Caco-2 (cell line): Measurements from ENCODE around the gene EPB41L4A. TPM values are rescaled to one million over a fixed set of nuclear protein-coding genes. Genes with fewer than 3 reads are reported as not detected.

Experiments
- BruUV-seq: library from RNA; stranded (reverse); fragments of 400-500 nt; replicated peaks from 2 replicates; lab custom pipeline; 2021; lab: Mats Ljungman, UMichigan
- CTCF ChIA-PET: fragments of 300-600 bp; sonication (Branson Sonifier 250); formaldehyde crosslinking; loops from one replicate; lab custom pipeline; 2022; ENCODE audit warnings: antibody characterized with exemption; lab: Charles Lee
- POLR2A ChIA-PET: fragments of 300-600 bp; sonication (Branson Sonifier 250); formaldehyde crosslinking; loops from one replicate; lab custom pipeline; 2022; ENCODE audit warnings: antibody characterized with exemption; lab: Charles Lee
- DNase-seq, 2 experiments: peaks; one replicate each; pipeline versions ENCODE4 v3.0.0 to v3.0.0-alpha.2; 2020 to 2022
- H3K27me3 ChIP-seq: replicated peaks from 2 replicates; pipeline ENCODE4 v1.6.0; 2011; ENCODE audit warnings: low read length; ENCODE audit not compliant: control insufficient read depth, insufficient read depth
- H3K36me3 ChIP-seq: 2 replicates; pipeline ENCODE4 v1.5.1; 2011; ENCODE audit warnings: low read length; ENCODE audit not compliant: control insufficient read depth, insufficient read depth
- H3K4me1 ChIP-seq: fragments of 250-450 bp; sonication (Bioruptor Pico); 2 replicates; pipeline ENCODE4 v1.5.1; 2020; ENCODE audit warnings: mild to moderate bottlenecking
- H3K4me3 ChIP-seq: 2 replicates; pipeline ENCODE4 v1.5.1; 2011; ENCODE audit warnings: low read depth, mild to moderate bottlenecking, control low read depth, low read length
- H3K9me3 ChIP-seq: fragments of 250-450 bp; sonication (Bioruptor Pico); 2 replicates; pipeline ENCODE4 v1.5.1; 2020; ENCODE audit warnings: mild to moderate bottlenecking, moderate library complexity
- H3K27ac Mint-ChIP-seq: one replicate; pipeline ENCODE4 v1.8.0; 2022; ENCODE audit warnings: mixed read lengths; ENCODE audit not compliant: unreplicated experiment
- H3K27me3 Mint-ChIP-seq: one replicate; pipeline ENCODE4 v1.8.0; 2022; ENCODE audit warnings: mixed read lengths; ENCODE audit not compliant: insufficient read depth, unreplicated experiment
- H3K36me3 Mint-ChIP-seq: one replicate; pipeline ENCODE4 v1.8.0; 2022; ENCODE audit warnings: mild to moderate bottlenecking, mixed read lengths; ENCODE audit not compliant: insufficient read depth, unreplicated experiment
- H3K4me1 Mint-ChIP-seq: one replicate; pipeline ENCODE4 v1.8.0; 2022; ENCODE audit warnings: low read depth, mixed read lengths; ENCODE audit not compliant: unreplicated experiment
- H3K4me3 Mint-ChIP-seq: one replicate; pipeline ENCODE4 v1.8.0; 2022; ENCODE audit warnings: mild to moderate bottlenecking, moderate library complexity, mixed read lengths; ENCODE audit not compliant: unreplicated experiment
- H3K9me3 Mint-ChIP-seq: one replicate; pipeline ENCODE4 v1.8.0; 2022; ENCODE audit warnings: mixed read lengths; ENCODE audit not compliant: unreplicated experiment
- intact Hi-C: fragments of 100-400 bp; cut with micrococcal nuclease; formaldehyde crosslinking; loops from one replicate; pipeline ENCODE4 v1.10.0; 2022; ENCODE audit not compliant: unreplicated experiment
- total RNA-seq: library from RNA; stranded (reverse); gene quantifications from 2 replicates; pipeline ENCODE4 v1.2.3, GENCODE V29; 2022
- TF ChIP-seq, protein P1 (sequence below), 2 experiments: fragments of 200-600 bp in 1 of 2; IDR thresholded peaks; 1 replicate in 1 of 2; 2 replicates in 1 of 2; pipeline versions ENCODE4 v1.5.1 to v1.8.0; 2011 to 2022; ENCODE audit warnings: antibody characterized with exemption in 1 of 2, control low read depth in 1 of 2, inconsistent platforms in 1 of 2, low read depth in 1 of 2, low read length in 1 of 2, mild to moderate bottlenecking in 1 of 2, moderate library complexity in 1 of 2; ENCODE audit not compliant: insufficient read depth in 1 of 2, severe bottlenecking in 1 of 2, unreplicated experiment in 1 of 2

The EPB41L4A gene
- total RNA-seq, 1 experiment from 2014 or later, result 1.4 TPM

DNA sequence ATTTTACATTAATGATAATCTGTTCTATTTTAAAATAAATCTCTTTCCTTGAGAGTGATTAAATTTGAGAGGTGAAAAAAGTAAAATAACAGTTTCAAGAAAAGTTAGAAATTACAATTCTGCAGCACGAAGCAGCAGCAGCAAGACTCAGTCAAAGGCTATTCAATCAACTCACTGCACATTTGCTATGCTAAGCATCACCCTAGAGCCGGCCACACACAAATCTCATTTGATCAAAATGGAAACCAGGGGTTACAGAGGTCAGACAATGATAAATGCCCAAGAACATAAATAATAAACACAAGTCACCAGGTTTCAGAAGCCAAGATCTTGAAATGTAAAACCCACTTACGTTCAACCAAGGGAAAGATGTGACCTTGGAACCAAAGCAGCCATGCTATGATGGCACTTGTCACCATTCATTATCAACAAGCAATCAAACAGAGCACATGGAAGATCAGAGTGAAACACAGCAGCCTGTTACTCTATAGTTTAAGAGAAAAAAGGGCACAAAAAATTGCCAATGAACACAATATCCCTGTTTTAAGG is 136.0 kb downstream of the EPB41L4A start:
- CTCF ChIA-PET, result no interaction called here

DNA sequence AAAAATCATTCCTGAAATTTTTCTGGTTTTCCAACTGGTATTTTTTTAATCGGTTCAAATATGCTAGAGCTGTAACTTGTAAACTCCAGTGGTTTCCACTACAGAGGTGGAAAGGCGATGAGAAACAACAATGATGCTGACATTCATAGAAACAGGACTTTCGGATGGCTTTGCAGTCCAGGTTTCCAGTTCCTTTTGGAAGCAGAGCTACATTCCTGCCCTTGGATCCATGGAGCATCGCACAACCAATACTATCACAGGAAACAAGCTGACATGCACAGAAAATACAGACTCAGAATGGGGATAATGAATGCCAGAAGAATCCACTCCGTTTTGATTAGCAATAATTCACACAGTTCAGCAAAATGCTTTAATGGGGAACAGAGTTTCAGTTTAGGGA is 140.0 kb downstream of the EPB41L4A start:
- H3K27me3 Mint-ChIP-seq, result peaks cover 3% of the 10 kb centered on the region
- TF ChIP-seq, protein P1, sequence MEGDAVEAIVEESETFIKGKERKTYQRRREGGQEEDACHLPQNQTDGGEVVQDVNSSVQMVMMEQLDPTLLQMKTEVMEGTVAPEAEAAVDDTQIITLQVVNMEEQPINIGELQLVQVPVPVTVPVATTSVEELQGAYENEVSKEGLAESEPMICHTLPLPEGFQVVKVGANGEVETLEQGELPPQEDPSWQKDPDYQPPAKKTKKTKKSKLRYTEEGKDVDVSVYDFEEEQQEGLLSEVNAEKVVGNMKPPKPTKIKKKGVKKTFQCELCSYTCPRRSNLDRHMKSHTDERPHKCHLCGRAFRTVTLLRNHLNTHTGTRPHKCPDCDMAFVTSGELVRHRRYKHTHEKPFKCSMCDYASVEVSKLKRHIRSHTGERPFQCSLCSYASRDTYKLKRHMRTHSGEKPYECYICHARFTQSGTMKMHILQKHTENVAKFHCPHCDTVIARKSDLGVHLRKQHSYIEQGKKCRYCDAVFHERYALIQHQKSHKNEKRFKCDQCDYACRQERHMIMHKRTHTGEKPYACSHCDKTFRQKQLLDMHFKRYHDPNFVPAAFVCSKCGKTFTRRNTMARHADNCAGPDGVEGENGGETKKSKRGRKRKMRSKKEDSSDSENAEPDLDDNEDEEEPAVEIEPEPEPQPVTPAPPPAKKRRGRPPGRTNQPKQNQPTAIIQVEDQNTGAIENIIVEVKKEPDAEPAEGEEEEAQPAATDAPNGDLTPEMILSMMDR (IDR thresholded peaks at IDR 0.05; ENCODE audit: insufficient read depth in 1 of 2, low read depth in 1 of 2, low read length in 1 of 2, severe bottlenecking in 1 of 2, unreplicated experiment in 1 of 2), result no peak
- no peaks in the 10 kb centered on the region; the same call in 1 of the 2 replicates for H3K9me3 ChIP-seq
- no peaks in the 10 kb centered on the region for H3K9me3 Mint-ChIP-seq
- ChIA-PET POLR2A (interaction anchor here (0.7 kb wide), 2 partner anchors 120 to 249 kb away, joined by 6 to 8 read pairs; no protein-coding TSS in a partner anchor), CTCF (no interaction called here)
- H3K4me3 Mint-ChIP-seq, result no peak overlapping the region
- no peak overlapping the region for H3K27ac Mint-ChIP-seq
- H3K36me3 Mint-ChIP-seq, result no peaks in the 10 kb centered on the region
- no peaks in the 10 kb centered on the region for H3K36me3 ChIP-seq
- H3K4me1 ChIP-seq, result no peaks in the 10 kb centered on the region
- peaks cover 2% of the 10 kb centered on the region; the same call in 1 of the 2 replicates for H3K27me3 ChIP-seq
- H3K4me3 ChIP-seq, result no peak overlapping the region
- BruUV-seq, result no TSS peak
- H3K4me1 Mint-ChIP-seq, result no peaks in the 10 kb centered on the region
- intact Hi-C loops, result no loop called here
- DNase-seq, result no peak

More for the DNA sequence above, 136.0 kb downstream of the EPB41L4A start:
- no peaks in the 10 kb centered on the region for H3K9me3 Mint-ChIP-seq
- H3K36me3 Mint-ChIP-seq, result no peaks in the 10 kb centered on the region
- peaks cover 3% of the 10 kb centered on the region for H3K27me3 Mint-ChIP-seq
- no peaks in the 10 kb centered on the region for H3K4me1 Mint-ChIP-seq
- Histone ChIP-seq H3K4me3 (no peak overlapping the region), H3K36me3 (no peaks in the 10 kb centered on the region), H3K27me3 (peaks cover 2% of the 10 kb centered on the region; the same call in 1 of the 2 replicates), H3K4me1 (no peaks in the 10 kb centered on the region), H3K9me3 (no peaks in the 10 kb centered on the region; the same call in 1 of the 2 replicates)
- BruUV-seq, result no TSS peak
- DNase-seq, result no peak
- no peak overlapping the region for H3K27ac Mint-ChIP-seq
- POLR2A ChIA-PET, result no interaction called here
- intact Hi-C loops, result loop anchor here (1.0 kb wide), 1 partner anchor 38 kb away; no protein-coding TSS in a partner anchor
- H3K4me3 Mint-ChIP-seq, result no peak overlapping the region
- TF ChIP-seq, protein P1 (IDR thresholded peaks at IDR 0.05; ENCODE audit: insufficient read depth in 1 of 2, low read depth in 1 of 2, low read length in 1 of 2, severe bottlenecking in 1 of 2, unreplicated experiment in 1 of 2), result no peak

GRCh38 chr5:112276991-112277390 is 142.1 kb downstream of the EPB41L4A start:
- H3K4me1 Mint-ChIP-seq, result no peaks in the 10 kb centered on the region
- intact Hi-C loops, result loop anchor here (1.0 kb wide), 1 partner anchor 215 kb away; no protein-coding TSS in a partner anchor
- H3K36me3 Mint-ChIP-seq, result no peaks in the 10 kb centered on the region
- CTCF ChIA-PET, result no interaction called here
- H3K4me3 Mint-ChIP-seq, result no peak overlapping the region
- H3K36me3 ChIP-seq, result no peaks in the 10 kb centered on the region
- H3K27ac Mint-ChIP-seq, result no peak overlapping the region
- peaks cover 3% of the 10 kb centered on the region for H3K27me3 Mint-ChIP-seq
- H3K9me3 ChIP-seq, result no peaks in the 10 kb centered on the region
- no peak overlapping the region for H3K4me3 ChIP-seq
- BruUV-seq, result no TSS peak
- no peaks in the 10 kb centered on the region for H3K9me3 Mint-ChIP-seq
- DNase-seq, result no peak
- no peaks in the 10 kb centered on the region for H3K4me1 ChIP-seq
- TF ChIP-seq, protein P1 (IDR thresholded peaks at IDR 0.05; ENCODE audit: insufficient read depth in 1 of 2, low read depth in 1 of 2, low read length in 1 of 2, severe bottlenecking in 1 of 2, unreplicated experiment in 1 of 2), result no peak
- POLR2A ChIA-PET, result no interaction called here
- peaks cover 2% of the 10 kb centered on the region; the same call in 1 of the 2 replicates for H3K27me3 ChIP-seq
